ENCODE measurements around the gene PRKCB. TPM values are rescaled to one million over a fixed set of nuclear protein-coding genes. Genes with fewer than 3 reads are reported as not detected.

Gene PRKCB
- total RNA-seq, 1 donor from 2014 or later = 28.7 TPM

GRCh38 chr16:24111724-24112302 lies 276.0 kb downstream of the PRKCB start:
- Mint-ChIP-seq H3K9me3 (ENCODE audit: unreplicated experiment) (no peaks in the 10 kb centered on the region), H3K27me3 (ENCODE audit: unreplicated experiment) (no peaks in the 10 kb centered on the region), H3K4me3 (ENCODE audit: unreplicated experiment) (no peak overlapping the region), H3K27ac (ENCODE audit: unreplicated experiment) (no peak overlapping the region), H3K36me3 (ENCODE audit: low read depth, unreplicated experiment) (no peaks in the 10 kb centered on the region), H3K4me1 (ENCODE audit: unreplicated experiment) (no peaks in the 10 kb centered on the region)
- TF ChIP-seq, protein P1, sequence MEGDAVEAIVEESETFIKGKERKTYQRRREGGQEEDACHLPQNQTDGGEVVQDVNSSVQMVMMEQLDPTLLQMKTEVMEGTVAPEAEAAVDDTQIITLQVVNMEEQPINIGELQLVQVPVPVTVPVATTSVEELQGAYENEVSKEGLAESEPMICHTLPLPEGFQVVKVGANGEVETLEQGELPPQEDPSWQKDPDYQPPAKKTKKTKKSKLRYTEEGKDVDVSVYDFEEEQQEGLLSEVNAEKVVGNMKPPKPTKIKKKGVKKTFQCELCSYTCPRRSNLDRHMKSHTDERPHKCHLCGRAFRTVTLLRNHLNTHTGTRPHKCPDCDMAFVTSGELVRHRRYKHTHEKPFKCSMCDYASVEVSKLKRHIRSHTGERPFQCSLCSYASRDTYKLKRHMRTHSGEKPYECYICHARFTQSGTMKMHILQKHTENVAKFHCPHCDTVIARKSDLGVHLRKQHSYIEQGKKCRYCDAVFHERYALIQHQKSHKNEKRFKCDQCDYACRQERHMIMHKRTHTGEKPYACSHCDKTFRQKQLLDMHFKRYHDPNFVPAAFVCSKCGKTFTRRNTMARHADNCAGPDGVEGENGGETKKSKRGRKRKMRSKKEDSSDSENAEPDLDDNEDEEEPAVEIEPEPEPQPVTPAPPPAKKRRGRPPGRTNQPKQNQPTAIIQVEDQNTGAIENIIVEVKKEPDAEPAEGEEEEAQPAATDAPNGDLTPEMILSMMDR (IDR thresholded peaks at IDR 0.05; ENCODE audit: unreplicated experiment) = no peak
- DNase-seq (ENCODE audit: low spot score) = no peak

DNA sequence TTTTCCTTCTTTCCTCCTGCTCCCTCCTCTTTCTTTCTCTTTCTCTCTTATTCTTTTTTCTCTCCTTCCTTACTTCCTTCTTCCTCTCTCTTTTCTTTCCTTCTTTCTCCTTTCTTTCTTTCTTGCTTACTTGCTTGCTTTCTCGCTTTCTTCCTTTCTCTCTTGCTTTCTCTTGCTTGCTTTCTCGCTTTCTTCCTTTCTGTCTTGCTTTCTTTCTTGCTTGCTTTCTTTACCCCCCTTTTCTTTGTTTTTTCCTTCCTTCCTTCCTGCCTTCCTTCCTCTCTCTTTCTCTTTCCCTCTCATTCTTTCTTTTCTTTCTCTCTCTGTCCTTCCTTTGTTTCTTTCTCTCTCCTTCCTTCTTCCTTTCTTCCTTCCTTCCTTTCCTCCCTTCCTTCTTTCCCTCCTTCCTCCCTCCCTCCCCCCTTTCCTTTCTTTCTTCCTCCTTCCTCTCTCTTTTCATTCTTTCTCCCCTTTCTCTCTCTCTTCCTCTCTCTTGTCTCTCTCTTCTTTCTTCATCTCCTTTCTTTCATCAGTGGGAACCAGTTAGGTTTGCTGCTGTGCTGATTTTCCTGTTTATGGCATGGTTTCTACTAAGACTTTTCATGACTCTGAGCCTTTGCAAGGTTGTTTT lies 277.4 kb downstream of the PRKCB start:
- peaks cover 2% of the 10 kb centered on the region for H3K4me1 Mint-ChIP-seq (ENCODE audit: unreplicated experiment)
- no peaks in the 10 kb centered on the region for H3K9me3 Mint-ChIP-seq (ENCODE audit: unreplicated experiment)
- TF ChIP-seq, protein P1 (IDR thresholded peaks at IDR 0.05; ENCODE audit: unreplicated experiment) = no peak
- no peak for DNase-seq (ENCODE audit: low spot score)
- peaks cover 2% of the 10 kb centered on the region for H3K27me3 Mint-ChIP-seq (ENCODE audit: unreplicated experiment)
- H3K27ac Mint-ChIP-seq (ENCODE audit: unreplicated experiment) = no peak overlapping the region
- H3K36me3 Mint-ChIP-seq (ENCODE audit: low read depth, unreplicated experiment) = no peaks in the 10 kb centered on the region
- no peak overlapping the region for H3K4me3 Mint-ChIP-seq (ENCODE audit: unreplicated experiment)

DNA sequence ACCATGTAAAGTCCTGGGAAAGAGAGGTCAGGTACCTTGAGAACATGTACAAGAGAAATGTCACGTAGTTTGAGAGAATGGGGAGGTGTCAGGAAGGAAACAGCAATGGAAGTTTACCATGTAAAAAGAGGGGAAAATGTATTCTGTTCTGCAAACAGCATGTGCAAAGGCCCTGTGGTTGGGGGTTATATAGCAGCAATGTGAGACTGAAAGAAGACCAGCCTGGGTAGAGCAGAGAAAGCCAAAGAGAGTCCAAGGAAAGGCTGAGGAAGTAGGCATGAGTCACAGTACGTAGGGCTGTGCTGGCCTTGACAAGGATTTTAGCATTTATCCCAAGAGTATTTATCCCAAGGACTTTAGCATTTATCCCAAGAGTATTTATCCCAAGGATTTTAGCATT lies 279.1 kb downstream of the PRKCB start:
- Mint-ChIP-seq H3K27me3 (ENCODE audit: unreplicated experiment) (peaks cover 4% of the 10 kb centered on the region), H3K4me3 (ENCODE audit: unreplicated experiment) (no peak overlapping the region), H3K36me3 (ENCODE audit: low read depth, unreplicated experiment) (no peaks in the 10 kb centered on the region), H3K9me3 (ENCODE audit: unreplicated experiment) (no peaks in the 10 kb centered on the region), H3K4me1 (ENCODE audit: unreplicated experiment) (peaks cover 10% of the 10 kb centered on the region), H3K27ac (ENCODE audit: unreplicated experiment) (no peak overlapping the region)
- DNase-seq (ENCODE audit: low spot score) = no peak
- TF ChIP-seq, protein P1 (IDR thresholded peaks at IDR 0.05; ENCODE audit: unreplicated experiment) = no peak

DNA sequence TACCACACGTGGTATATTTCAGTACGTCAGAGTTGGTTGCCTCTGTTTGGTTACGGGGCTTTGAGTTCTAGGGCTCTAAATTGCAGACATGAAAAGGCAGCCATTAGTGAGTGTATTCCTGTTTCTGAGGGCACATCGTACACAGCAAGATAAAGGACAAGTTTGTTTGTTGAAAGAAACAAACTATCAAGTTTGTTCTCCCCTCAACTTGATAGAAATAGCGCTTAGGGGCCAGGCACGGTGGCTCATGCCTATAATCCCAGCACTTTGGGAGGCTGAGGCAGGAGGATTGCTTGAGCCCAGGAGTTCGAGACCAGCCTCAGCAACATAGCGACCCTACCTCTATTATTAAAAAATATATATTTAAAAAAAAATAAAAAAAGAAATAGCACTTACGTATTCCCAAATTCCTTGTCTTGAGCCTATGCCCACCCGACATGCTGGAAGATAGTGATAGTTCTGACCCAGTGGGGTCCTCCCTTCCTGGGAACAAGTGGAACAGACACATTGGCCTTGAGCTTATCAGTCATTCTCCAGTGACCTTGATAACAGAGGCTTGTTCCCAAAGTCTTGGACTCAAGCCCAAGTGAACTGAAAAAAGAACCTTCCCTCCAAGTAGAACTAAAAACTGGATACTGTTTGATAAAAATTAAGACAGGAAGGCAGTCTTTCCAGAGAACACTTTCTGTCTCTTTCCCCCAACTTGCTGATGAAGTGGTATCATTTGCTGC lies 280.4 kb downstream of the PRKCB start:
- Mint-ChIP-seq H3K27ac (ENCODE audit: unreplicated experiment) (no peak overlapping the region), H3K9me3 (ENCODE audit: unreplicated experiment) (no peaks in the 10 kb centered on the region)

More for the DNA sequence above, 280.4 kb downstream of the PRKCB start:
- Mint-ChIP-seq H3K36me3 (ENCODE audit: low read depth, unreplicated experiment) (no peaks in the 10 kb centered on the region), H3K4me3 (ENCODE audit: unreplicated experiment) (no peak overlapping the region), H3K27me3 (ENCODE audit: unreplicated experiment) (peaks cover 4% of the 10 kb centered on the region), H3K4me1 (ENCODE audit: unreplicated experiment) (peaks cover 10% of the 10 kb centered on the region)
- DNase-seq (ENCODE audit: low spot score) = no peak
- TF ChIP-seq, protein P1 (IDR thresholded peaks at IDR 0.05; ENCODE audit: unreplicated experiment) = no peak
